ENCODE measurements around the gene COL27A1.

Gene COL27A1

DNA sequence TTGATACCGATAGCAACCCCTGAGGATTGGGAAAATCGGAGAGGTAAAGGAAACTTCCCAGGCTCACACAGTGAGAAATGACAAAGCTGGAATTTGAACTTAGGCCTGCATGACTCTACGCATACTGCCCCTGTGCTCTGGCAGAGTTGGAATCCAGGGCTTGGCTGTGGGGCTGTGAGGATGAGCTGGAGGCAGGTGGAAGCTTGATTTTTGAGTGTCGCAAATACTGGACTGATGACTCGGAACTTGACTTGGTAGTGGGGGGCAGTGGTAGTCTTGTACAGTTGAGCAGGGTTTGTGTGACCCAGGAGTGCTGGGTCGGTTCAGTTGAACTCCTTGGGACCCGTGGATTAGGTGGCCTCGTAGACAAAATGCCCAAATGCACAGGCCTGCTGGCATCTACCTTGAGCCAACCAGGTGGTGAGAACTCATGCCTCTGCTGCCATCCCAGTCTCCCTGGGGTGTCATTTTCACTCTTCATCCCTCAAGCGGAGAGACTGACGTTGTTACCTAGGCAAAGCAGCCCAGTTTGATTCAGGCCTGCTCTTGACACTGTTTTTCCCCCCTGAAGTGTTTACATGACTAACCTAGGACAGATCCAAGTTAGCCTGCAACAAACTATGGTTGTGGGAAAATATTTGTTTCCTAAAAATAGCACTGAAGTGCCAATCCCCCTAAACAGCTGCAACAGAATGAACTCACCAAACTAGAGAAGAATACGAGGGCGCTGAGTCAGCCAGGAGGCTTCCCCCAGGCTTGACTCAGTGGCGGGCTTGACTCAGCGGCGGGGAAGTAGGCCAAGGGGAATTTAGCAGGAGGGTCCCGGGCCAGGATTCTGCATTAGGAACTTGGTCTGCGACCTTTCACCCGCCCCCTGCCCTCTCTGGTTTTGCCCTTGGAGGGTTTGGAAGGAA lies 121.8 kb downstream of the COL27A1 start:
- DNase-seq = peak in 1 of 3 experiments; percentile 57

DNA sequence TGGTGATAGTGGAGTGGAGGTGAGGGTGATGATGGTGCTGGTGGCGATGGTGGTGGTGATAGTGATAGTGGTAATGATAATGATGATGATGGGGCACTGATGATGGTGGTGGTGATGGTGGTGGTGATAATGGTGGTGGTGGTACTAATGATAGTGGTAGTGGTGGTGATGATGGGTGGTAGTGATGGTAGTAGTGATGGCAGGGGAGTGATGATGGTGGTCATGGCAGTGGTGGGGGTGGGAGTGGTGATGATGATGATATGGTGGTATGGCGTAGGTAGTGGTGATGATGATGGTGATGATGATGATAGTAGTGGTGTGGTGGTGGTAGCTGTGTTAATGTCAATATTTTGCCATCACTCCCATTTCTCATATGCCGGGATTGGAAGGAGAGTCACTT lies 123.0 kb downstream of the COL27A1 start:
- no peak for DNase-seq

DNA sequence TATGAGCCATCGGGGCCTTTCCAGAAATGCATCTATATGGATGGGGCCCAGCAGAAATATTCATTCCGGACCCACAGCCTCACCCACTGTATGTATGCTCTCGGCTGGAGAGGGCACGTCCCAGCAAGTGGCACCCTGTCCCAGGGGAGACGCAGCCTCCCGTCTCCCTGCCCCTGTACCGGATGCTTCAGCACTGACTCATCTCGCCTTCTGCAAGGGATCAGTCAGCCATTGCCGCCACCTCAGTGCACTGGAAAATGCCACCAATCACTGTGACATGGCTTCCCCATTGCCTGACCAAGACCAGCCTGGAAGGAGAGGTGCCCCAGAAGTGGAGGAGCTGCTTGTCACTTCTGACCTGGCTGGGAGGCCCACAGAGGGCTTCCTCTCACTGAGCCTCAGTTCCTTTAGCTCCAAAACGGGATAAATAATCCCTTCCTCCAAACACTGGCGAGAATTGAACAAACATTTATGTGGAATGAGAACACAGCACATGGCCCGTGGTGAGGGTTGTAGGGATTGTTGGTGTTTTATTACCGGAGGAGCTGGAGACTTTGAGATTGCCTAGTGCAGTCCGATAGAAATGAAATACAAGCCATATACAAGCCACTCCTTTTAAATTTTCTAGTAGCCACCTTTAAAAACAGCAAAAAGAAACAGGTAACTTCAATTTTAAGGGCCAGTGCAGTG lies 123.7 kb downstream of the COL27A1 start:
- DNase-seq = no peak

DNA sequence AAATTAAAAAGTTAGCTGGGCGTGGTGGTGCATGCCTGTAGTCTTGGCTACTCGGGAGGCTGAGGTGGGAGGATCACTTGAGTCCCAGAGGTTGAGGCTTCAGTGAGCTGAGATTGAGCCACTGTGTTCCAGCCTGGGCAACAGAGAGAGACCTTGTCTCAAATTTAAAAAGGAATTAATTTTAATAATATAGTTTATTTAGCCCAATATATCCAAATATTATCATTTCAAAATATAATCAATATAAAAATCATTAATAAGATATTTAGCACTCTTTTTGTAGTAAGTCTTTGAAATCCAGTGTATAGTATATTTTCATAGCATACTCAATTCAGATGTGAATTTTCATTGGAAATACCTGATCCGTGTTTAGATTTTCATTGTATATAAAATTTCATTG lies 124.4 kb downstream of the COL27A1 start:
- DNase-seq = no peak

DNA sequence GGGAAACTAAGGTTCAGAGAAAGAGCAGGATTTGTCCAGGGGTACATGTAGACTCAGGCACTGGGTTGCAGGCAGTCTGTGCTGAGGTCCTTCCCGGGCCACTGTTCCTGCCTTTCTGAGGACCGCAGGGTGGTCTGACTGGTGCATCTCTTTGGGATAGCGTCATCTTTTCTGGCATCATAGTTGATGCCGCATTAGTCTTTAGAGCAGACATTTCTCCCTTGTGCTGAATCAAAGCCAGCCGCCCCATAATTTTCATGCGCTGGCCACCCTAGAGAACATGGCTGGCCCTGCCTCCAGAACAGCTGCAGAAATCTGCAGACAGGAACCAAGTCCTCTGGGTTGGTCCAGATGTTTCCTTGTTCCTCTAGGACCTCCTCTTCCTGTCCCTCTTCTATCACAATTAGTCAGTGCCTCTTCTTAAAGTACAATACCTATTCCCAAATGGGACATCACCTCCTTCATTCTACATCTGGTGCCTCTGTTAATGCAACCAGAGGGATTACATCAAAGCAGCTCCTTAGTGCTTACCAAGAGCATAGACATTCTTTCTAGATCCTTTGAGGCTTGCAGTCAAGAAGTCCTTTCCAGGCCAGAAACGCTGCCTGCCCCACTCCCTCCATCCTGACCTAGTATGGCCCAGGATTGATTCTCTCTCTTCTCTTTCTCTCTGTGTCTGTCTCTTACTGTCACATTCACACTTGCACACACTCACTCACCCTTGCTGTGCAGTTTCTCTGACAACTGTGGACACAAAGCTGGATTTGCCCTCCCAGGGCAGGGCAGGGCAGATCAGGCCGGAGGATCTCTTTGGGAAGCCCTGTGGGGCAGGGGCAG lies 125.5 kb downstream of the COL27A1 start:
- no peak for DNase-seq

DNA sequence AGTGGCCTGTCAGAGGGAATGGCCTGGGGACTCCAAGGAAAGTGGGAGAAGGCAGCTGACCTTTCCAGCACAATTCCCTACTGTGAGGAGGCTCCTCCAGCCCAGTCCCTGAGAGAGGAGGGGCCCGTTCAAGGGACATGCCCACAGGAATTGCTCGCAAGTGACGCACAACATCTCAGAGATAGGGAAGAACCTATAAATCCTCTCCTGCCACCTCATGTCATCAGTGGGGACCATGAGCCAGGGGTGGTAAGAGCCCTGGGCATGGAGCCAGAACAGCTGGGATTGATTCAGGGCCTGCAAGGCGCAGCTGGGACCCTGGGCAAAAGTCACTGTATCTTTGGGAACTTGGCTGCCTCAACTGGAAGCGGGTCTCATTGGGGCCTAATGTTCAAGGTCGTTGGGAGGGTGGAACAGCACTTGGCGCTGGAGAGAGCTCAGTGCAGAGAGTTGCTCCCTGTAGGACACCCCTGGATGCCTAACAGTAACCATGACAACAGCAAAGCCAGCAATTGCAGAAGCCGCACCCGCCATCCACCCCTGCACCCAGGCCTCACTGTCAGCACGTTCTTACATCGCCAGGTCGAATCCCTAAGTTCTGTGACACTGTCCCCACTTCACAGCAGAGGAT lies 126.3 kb downstream of the COL27A1 start:
- DNase-seq = peak in 1 of 3 experiments; percentile 16

DNA sequence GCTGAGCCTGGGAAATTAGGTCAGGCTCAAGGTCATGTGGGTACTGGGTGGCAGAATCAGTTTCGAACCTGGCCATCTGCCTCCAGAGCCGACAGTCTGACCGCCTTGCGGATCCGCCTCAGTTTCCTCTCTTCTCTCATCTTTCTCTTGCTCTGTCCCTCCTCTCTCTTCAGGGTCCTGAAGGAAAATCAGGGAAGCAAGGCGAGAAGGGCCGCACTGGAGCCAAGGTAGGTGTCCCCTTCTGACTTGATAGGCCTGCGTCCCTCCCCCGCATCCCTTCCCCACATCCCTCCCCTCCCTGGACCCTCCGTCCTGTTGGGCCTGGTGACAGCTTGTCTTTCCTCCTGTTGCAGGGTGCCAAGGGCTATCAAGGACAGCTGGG lies 126.8 kb downstream of the COL27A1 start:
- DNase-seq = no peak

DNA sequence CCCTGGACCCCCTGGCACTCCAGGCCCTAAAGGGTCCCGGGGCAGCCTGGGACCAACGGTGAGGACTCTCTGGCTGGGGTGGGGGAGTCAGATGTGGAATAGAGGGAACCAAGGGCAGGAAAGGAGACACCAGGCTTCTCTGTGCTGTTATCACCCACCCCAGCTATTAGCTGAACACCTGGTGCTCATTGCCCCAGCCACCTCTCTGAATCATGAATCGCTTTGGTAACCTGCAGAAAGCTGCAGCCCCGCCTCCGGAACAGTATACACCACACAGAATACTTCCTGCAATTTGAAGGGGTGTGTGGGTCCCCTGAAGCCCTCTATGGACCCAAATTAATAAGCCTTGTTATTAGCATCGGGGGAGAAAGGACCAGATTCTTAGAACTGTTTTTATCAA lies 127.2 kb downstream of the COL27A1 start:
- peak in 2 of 3 experiments; percentile 33 to 38 for DNase-seq

DNA sequence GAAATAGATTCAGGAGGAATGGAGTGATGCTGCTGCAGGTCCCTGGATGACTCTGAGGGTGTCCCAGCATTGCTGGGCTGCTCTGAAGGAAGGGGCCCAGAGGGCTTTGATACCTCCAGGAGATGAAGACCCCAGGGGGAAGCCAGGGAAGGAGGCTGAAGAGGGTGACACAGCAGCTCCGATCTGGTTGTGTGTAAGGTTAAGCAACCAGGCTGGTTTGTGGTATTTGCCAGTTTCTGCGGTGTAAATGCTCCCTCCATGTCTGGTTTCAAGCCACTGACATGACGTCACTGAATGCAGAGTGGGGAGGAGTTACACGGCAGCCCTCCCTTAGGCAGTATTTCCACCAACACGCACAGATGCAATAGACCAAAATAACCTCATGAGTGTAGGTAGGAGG lies 127.6 kb downstream of the COL27A1 start:
- peak in 2 of 3 experiments; percentile 37 to 53 for DNase-seq

DNA sequence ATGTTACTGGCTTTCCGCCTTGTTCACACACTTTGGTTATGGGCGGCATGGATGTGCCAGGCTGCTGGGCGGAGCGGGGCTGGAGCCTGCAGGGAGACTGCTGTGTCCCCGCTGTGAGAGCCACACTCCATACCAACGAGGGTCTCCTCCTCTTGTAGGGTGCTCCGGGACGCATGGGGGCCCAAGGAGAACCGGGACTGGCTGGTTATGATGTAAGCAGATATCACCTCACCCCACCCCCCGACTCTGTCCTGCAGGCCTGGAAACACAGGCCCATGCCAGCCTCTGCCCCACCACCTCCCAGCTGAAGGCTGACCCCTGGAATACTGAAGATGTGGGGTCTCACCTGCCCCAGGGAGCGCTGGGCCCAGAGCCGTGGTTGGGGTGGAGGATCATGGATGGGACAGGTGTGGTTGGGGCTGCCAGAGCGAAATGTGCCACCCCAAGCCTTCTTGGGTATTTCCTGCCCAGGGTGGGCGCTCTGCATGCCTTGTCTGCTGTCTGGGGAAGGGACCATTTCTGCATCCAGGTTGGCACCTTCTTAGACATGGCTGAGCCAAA lies 128.3 kb downstream of the COL27A1 start:
- no peak for DNase-seq

DNA sequence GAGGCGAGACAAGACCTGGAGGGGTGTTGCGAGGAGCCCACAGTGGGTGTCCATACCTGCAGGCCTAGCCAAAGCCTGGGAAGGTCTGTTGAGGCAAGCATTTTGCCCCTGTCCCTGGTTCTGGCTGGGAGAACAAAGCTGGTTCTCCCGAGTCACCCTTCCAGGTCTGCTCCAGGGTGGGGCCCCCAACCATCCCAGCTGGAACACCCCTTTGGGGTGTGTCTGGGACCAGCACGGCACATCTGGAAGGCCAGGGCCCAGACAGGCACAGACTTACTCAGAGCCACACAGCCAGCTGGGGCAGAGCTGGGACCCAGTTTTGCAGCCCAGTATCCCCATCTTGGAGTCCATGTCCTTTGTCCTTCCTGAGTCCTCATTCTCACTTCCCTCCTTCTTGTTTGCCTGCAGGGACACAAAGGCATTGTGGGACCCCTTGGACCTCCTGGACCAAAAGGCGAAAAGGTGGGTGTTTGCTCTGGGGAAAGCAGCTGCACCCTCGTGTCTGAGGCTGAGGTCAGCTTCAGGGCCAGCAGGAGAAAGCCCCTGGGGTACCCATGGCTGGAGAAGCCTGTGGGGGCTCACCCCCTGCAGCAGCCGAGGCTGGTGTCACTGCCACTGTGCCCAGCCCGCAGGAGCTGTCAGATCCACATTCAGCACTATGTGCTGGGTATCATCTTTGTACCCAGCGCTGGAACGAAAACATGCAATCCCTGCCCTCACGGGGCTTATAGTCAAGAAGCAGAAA lies 129.2 kb downstream of the COL27A1 start:
- DNase-seq = no peak

DNA sequence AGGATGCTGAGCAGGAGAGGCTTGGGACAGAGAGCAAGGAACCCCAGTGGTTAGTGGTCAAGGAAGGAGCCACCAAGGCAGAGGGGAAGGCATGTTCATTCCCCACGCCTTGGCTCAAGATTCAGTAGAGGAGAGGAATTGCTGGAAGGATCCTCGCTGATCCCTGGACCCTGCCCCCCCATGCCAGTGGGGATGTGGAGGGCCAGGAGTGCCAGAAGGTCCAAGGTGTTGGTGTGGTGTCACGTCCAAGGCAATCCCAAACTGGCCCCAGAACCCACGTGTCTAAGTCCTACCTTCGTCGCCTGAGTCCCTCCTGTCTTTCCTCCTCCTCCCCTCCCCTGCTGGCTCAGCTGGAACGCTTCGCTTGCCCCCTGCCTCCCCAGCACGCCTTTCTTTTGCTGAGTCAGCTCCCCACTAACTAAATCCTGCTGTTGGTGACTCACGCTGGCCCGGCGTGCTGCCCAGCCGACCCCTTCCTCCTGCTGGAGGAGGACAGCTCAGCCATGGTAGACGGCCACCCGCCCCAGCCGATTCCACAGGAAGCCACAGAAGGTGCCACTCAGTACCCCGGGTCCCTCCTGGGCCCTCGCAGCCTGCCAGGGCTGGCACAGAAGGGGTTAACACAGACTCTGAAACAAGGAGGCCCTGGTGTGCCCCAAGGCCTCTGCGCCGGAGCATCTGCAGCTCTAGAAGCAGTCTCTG lies 130.0 kb downstream of the COL27A1 start:
- DNase-seq = no peak

DNA sequence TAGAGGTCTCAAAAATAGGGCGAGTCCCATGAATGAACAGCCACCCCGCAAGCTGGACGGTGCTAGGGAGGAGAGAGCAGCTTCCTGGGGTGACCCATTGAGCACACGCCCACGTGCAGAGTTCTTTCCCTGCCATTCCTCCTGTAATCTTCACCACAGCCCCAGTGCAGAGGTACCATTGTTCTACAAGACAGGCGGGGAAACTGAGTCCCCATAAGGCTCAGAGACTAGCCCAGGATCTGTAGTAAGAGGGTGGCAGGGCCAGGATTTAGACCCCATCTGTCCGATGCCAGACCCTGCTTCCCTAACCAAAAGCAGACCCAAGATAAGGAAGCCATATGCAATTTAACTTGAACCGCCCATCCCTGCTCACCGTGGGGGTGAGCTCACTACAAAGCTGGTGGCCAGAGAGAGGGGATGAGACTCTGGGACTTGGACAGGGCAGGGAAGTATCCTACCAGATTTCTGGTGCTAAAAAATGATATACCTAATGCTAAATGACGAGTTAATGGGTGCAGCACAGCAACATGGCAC lies 130.9 kb downstream of the COL27A1 start:
- no peak for DNase-seq

DNA sequence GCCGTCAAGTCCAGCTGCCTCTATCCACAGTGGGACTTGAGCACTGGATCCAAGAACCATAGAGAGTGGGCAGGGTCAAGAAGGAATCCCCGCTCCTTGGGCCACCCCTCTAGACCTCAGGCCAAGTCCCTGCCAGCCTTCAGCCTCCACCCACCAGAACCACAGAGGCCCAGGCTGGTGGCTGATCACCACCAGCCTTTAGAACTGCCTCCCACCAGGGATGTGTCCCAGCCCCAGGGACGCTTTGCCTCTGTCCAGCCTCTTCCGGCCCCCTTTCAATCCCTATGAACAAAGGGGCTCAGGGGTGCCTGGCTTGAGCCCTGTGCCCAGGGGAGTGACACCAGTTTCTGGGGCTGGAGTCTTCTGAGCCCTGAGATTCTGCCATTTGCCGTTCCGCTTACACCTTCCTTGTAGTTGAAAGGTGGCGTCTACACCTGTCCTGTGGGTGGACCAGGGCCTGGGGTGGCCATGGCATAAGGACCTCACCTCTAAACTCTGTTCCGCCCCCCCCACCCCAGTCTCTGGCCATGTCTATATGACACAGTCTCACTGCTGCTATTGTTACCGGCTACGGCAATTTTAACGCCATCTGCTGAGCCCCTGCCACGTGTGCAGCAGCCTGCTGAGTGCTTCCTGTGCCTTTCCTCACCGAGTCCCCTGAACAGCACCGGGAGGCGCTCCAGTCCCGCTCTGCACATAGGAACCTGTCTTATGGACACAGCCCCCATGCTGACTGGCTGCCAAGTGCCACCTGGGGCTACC lies 131.8 kb downstream of the COL27A1 start:
- peak in 2 of 3 experiments; percentile 39 to 70 for DNase-seq

DNA sequence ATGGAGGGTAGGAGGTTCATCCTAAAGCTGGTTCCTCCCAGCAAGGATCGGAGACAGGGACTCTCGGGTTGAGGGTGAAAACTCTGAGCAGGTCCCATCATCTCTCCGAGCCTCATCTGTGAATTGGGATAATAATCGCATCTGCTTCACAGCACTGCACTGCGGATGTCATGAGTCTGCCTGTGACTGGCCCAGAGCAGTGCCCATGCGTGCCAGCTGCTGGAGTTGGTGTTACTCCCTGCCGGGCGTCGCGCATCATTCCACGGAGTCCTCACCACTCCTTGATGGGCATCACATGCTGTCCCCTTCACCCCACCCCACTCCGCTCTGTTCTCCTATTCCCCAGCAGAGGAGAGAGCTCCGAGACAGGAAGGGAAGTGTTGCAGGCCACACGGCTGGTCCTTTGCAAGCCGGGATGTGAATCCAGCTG lies 132.4 kb downstream of the COL27A1 start:
- peak in 1 of 3 experiments; percentile 58 for DNase-seq

DNA sequence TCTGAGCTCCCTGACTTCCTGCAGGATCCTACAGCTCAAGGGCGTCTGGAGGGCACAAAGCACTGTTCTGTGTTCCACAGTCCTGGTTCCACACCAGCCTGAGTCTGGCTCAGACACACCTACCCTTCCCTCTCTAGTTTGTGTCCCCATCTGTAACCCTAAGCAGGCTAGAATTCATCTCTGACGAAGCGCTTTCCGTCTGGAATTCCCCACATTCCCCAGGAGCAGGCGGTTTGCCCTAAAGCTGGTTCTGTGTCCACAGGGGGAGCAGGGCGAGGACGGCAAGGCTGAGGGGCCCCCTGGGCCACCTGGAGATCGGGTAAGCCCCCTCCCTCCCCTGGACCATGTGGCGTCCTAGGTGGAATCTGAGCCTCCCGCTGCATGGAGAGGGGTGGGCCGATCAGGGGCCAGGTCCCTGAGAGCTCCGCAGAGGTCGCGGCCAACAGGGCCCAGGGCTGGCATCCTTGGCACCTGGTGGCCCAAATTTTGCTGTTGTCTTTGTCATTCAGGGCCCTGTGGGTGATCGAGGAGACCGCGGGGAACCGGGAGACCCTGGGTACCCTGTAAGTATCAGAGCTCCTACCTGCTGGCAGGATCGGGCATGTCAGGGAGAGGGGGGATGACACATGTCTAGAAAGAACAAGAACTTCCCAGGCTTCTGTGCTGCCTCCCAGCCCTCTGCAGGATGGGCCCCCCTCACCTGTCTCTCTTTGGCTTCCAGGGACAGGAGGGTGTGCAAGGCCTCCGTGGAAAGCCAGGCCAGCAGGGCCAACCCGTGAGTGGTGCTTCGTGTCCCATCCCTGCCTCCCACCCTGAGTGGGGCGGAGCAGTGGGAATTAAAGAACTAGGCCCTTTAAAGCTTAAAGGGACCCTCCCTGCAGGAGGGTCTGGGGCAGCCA lies 133.1 kb downstream of the COL27A1 start:
- no peak for DNase-seq

DNA sequence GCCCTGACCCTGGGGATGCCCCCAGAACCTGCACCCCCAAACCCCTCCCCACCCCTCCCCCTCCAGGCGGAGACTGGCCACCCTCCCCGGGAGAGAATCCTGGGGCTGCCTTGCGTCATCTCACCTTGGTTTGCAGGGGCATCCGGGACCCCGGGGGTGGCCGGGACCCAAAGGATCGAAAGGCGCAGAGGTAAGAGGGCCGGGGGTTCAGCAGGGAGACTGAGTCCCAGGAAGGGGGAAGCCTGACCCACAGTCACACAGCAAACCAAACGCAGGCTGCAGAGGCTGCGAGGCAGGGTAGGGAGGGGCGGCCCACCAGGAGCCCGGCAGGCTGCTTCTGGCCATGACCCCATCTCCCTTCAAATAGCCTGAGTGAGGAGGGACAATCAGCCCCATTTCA lies 133.8 kb downstream of the COL27A1 start:
- DNase-seq = no peak

DNA sequence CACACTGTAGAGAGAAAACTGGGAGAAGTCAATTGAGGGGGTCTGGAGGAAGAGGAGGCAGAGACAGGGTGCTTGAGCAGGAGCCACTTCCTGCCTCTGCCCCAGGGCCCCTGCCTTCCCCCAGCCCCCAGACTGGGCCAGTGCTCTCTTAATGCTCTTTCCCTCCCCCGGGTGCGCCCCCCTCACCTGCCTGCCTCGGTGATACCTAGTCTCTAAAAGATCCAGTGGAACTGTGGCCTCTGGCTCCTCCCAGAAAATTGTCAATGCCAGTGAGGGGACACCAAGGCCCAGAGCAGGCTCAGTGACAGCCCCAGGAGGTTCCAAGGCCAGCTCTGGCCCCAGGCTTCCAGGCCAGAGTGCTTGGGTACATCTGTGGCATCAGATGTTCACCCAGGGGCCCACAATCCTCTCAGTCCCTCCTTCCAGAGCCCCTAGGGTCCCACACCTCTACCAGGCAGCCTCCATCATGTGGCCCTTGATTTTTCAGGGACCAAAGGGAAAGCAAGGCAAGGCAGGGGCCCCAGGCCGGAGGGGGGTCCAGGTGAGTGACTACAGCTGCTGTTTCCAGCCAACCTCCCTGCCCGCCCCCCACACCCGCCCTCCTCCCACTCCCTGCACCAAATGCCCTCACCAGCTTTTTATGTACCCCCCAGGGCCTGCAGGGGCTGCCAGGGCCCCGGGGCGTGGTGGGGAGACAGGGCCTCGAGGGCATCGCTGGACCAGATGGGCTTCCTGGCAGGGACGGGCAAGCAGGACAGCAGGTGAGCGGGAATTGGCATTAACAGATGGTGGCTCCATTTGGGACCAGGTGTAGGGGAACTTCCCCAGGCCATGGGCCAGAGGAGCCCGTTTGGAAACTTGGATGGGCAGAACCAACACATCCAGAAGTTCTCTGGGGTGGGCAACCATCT lies 134.5 kb downstream of the COL27A1 start:
- DNase-seq = no peak

All from NCI-H1417 (cell line).